GM18511 (cell line): ENCODE data around the gene MGME1.
A peak's percentile ranks its signal among the peaks of the same experiment; 100 is the strongest.

Experiments
- ATAC-seq: cut with Tn5 transposase; IDR thresholded peaks from one replicate; pipeline ENCODE4 v1.9.1; 2021; ENCODE audit warnings: mild to moderate bottlenecking, moderate library complexity; ENCODE audit not compliant: unreplicated experiment

Gene MGME1

DNA sequence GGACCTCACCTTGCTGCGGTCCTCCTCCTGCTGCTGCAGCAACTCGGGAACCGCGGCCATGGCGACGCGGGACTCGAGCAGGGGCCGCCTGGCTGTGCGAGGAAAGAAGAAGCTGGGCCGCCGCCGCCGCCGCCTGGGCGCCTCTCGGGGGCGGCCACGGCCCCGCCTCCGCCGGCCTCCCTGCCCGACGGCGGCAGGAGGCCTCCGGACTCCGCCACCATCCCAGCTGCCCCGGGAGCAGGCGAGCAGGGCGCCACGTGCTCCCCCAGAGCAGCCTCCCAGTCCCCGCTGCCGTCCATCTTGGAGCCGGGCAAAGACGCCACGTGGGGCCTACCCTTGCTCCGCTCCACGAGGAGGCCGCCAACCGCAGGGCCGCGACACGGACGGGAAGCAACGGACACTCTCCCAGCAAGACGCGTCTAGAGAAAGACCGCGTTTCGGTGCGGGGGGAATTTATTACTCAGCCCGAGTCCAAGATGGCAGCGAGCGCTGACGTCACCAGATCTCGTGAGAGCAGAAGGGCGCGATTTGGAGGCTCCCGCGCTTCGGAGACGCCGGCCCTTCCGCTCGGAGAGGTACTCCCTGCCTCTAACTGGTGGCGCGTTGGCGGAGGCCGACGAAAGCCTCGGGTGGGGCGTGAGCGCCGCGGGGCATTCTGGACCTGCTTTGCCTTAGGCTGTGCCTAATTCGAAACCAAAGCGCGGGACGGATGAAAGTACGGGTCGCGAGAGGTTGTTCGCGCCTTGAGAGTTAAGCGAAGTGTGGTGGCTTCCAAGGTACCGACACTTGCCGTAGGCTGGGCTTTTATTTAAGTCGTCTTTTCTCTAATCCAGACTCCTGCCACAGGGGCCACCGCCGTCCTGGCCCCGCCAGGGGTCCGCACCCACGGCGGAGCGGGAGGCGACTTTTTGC is at the start of gene MGME1, which contains the start of gene SNX5:
MGME1 (plus strand) TSS at position 653 of the 912 bp plus-strand sequence. CDS start 842 bp downstream, outside the sequence.
SNX5 (minus strand) TSS at position 429 of the 912 bp plus-strand sequence; CDS start at position 60, 369 bp downstream.
- peak; percentile 86 for ATAC-seq

- no peak for ATAC-seq
Measured at GRCh38 chr20:17919149-17919548, 49.7 kb upstream of the MGME1 start.

DNA sequence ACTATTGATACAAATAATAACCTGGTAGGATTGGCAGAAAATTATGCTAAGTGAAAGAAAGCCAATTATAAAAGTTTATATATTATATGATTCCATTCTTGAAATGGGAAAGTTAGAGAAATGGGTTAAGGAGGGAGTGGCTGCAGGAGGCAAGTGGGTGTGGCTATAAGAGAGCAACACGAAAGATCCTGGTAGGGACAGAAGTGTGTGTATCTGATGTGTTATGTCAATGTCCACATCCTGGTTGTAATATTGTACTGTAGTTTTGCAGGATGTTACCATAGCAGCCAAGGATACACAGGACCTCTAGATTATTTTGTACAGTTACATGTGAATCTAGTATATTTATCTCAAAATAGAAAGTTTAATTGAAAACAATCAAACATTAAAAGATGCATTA is 47.0 kb upstream of the MGME1 start:
- no peak for ATAC-seq

DNA sequence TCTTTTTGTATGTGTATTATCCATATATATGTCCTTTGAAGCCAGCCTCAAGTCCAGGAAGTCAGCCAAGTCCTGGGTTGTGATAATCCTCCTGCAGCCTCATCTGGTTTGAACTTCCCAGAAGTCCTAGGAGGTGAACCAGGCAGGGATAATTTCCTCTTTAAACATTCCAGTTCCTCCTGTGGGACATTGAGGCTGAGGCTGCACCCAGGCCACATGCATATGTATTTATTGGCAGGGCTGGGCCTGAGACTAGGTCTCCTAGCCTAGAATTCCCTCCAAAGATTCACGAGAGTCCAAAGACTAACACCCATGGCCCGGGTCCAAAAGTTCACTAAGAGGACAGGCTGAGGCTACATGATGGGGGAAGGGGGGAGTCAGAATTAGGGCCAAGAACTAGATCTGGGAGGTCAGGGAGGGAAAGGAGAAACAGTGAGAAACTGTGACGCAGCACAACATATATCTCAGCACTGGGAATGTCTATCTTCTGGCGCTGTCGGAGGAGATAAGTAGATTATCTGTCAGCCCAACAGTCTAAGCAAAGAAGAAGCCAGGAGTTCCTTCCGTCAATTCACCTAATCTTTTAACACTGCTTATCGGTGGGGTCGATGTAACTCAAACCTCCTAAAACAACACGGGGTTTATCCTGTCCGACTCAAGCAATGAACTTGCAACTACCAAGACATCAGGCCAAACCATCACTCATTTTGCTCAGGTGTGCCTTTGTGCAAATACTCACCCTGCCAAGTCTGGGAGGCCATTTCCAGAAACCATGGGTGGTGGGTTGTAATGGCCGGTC is 43.5 kb upstream of the MGME1 start:
- no peak for ATAC-seq

DNA sequence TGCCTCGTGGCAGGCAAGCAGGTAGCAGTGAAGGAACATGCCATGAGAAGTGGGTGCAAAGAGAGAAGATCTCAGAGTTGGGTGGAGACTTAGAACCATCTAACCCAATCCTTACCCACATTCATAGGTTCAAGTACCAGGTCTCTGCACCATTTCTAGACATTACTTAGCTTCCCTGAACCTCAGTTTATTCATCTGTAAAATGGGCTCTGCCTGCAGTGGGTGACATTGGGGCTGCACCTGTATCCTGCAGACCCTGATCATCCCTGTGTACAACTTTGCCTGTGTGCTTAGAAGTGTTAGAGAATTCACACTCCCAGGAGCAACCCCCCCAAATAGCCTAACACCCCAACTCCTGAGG is 42.9 kb upstream of the MGME1 start:
- no peak for ATAC-seq

GRCh38 chr20:17928211-17928611 is 40.6 kb upstream of the MGME1 start:
- ATAC-seq: no peak

- no peak for ATAC-seq
Measured at GRCh38 chr20:17928633-17929311, 40.0 kb upstream of the MGME1 start.

DNA sequence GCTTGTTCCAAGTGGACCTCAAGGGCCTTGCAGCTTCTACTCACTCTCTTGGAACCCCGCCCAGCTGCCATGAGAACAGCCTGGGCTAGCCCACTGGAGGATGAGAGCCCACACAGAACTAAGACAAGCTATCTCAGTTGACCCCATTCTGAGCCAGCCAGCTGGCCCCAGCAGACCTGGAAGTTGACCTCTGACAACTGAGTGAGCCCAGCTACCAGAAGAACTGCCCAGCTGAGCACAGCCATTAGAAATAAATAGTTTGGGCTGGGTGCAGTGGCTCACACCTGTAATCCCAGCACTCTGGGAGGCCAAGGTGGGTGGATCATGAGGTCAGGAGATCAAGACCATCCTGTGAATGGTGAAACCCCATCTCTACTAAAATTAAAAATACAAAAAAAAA is 37.3 kb upstream of the MGME1 start:
- ATAC-seq: no peak

DNA sequence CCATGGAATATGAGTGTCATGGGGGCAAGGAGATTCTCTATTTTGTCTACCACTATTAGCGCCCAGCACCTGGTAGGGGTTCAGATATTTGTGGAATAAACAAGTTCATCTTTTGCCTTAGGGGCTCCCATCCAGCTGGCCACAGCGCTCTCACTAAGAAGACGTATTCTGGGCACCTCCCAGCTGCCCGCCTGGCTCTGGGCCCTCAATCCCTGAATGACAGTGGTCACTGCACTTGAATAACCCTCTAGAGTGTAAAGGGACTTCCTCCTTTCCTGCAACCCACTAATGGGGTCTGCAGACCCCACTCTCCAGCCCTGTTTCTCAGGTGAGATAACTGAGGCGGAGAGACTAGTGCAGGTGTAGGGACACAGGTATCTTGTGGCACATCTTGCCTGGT is 36.4 kb upstream of the MGME1 start:
- ATAC-seq: no peak

GRCh38 chr20:17933121-17933520 is 35.7 kb upstream of the MGME1 start:
- ATAC-seq: no peak

DNA sequence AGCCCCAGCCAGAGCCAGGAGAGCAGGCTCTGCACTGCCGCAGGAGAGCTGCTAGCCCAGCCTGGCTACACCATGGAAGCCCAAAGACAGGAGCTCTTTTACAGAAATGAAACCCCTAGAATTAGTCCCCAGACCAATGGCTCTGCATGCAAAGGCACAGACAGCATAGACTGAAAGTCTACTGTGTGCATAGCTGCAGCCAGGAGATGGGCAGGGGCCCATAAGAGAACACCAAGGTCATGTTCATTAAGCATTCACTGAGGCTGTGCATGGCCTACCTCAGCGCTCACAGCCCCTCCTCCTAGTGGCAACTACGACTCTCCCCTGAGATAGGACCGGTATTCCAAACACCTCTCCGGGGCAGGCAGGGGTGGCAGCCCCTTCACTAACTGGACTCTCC is 35.1 kb upstream of the MGME1 start:
- ATAC-seq: no peak

DNA sequence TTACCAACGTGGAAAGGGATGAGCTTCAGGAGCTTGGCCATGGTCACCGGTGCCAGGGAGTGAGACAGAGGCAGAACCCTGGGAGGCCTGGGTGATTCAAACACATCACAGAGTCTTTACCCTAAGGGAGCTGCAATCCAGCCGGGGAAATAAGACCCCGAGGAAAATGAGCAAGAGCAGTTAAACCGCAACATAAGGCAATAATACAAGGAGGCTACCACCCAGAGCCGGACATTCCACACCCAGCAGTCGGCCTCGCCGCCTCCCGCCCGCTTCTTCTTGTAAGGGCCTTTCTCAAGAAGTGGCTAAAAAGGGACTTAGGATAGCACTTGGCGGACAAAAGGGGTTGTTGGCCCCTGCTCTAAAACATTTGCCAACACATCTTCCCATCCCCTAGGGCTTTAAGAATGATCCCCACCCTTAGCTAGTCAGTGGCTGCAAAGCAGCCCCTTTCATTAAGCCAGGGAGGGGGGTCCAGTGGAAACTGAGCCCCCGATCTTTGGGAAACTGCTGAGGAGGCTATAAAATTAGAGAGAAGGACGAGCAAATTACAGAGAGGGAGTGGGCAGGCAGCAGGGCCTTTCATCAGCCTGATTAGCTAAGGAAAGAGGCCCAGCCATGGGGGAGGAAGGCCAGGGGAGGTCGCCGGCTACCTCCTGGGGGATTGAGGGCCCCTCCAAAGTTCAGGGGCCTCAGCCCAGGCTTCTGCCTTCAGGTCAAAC is 34.5 kb upstream of the MGME1 start:
- ATAC-seq: no peak

DNA sequence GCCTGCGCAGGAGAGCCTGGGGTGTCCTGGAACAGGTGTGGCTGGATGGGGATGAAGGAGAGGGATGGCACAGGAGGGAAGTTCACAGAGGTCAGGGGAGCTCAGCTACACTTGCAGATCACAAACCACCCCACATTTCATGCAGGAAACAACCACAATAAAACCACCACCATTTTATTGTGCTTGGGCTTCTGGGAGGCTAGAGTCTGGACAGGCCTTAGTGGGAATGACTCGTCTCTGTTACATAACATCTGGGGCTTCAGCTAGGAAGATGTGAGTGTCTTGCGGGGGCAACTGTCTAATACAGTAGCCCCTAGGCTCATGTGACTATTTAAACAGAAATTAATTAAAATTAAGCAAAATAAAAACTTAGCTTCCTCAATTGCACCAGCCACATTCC is 33.6 kb upstream of the MGME1 start:
- ATAC-seq: no peak

DNA sequence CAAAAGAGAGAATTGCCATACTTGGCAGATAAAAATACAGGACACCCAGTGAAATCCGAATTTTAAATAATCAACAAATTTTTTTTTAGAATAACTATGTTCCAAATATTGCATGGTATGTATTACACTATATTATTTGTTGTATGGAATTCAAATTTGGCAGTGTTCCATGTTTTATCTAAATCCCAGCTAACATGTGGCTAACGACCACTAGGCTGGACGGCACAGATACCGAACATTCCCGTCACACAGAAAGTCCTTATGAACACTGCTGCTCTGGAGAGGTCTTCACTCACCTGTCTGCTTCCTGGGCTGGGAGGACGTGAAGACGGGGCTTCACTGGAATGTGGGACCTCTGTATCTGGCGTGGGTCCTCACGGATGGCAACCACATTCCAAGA is 33.1 kb upstream of the MGME1 start:
- no peak for ATAC-seq

DNA sequence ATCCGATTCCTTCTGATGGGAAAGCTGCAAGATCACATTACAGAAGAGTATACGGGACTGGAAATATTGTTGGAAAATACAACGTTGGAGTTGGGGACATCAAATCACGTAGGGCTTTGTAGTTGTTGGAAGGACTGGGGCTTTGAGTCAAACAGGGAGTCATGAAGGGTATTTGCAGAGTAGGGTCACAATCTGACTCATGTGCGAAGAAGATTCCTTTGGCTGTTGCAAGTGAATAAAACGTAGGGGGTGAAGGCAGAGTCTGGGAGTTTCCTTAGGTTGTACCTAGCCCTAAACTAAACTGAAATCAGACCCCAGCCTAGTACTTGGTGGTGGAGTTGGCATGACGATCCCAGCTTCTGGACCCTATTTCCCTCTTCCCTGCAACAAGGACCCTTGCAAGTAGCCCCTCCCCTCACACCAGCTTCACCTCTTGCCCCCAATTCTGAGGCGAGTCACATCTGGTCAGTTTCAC is 32.5 kb upstream of the MGME1 start:
- no peak for ATAC-seq

GRCh38 chr20:17936761-17937732 is 31.8 kb upstream of the MGME1 start:
- no peak for ATAC-seq

DNA sequence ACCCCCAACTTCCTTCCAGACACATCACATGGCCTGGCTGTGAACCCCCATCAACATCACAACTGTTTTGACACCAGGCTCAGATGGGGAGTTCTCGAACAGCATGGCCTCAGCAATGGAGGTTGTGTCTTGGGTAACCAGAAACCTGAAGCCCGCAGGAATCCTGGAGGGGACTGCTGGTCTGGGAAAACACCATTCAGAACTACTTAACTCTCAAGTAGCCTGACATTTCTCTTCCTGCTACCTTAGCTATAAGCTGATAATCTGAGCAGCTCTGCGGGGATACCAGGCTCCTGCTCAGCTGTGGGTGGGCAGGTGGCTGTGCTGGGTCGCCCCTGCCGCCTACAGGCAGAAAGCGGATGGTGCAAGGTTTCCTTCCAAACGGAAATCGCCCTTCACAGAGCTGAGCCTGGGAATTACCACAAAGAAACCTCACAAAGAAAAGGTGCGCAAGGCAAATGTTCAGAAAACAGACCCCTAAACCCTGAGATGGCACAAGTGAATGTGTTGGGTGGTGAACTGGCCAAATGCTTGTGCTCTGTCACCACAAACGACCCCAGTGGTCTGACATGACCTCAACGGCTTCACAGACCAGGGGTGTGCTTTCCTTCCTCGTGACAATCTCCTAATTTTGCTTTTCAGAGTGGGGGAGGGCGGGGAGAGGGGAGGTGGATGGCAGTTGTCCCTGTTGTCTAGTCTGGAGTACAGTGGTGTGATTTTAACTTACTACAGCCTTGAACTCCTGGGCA is 29.8 kb upstream of the MGME1 start:
- peak; percentile 78 for ATAC-seq

DNA sequence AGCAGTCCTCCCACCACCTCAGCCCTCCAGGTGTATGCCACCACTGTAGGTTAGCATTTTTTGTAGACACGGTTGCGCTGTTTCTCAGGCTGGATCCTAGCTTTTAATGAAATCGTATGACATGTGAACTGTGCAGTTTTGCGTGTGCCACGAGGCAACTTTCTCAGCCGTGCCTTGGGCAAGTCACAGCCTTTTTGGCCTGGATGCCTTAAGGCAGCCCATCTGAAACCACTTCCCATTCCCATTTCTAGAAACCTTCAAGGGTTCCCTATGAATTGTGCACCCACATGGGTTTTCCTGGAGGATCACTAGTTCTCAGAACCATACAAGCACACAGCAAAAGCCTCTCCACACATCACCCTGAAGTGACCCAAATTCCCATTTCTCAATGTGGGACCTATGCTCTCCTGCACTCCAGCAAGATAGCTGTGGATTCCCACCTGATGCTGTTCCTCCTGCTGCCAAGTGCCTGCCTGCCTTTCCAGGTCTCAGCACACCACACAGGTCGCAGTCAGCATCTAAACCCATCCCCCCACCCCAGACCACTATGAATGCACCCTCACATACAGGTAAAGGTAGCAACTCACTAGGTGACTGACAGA is 29.1 kb upstream of the MGME1 start:
- ATAC-seq: peak; percentile 5
